Right lung (tissue), 5 donors: ENCODE measurements around the gene GPR142. TPM values are rescaled to one million over a fixed set of nuclear protein-coding genes. Genes with fewer than 3 reads are reported as not detected.
"Not testable (repeated sequence)": the region's sequence is repeated elsewhere in the genome, so short reads cannot be mapped to it uniquely, and the experiment has no call there.

Experiments
- DNase-seq, 2 donors: peaks; one replicate each; pipeline ENCODE4 v3.0.0-alpha.2; 2013
- polyA plus RNA-seq, 5 donors: library from polyadenylated mRNA; unstranded; fragments of 120-200 nt; gene quantifications; one replicate each; pipeline versions ENCODE4 v1.2.1 to v1.2.3, GENCODE V29; 2013; ENCODE audit warnings: inconsistent platforms in 1 of 5, low replicate concordance in 1 of 5; ENCODE audit not compliant: insufficient read length in 5 of 5, insufficient read depth in 1 of 5

The GPR142 gene
- polyA plus RNA-seq, 5 donors, result 0.13 to 0.16 (median 0.15) TPM; not detected in 2

- DNase-seq, result no peak
These were observed 23.7 kb downstream of the GPR142 start for GRCh38 chr17:74390680-74391653.

- no peak for DNase-seq
These were observed 24.5 kb downstream of the GPR142 start for GRCh38 chr17:74391771-74392170.

GRCh38 chr17:74392848-74393247 is 25.5 kb downstream of the GPR142 start:
- DNase-seq, result no peak

- no peak for DNase-seq
These were observed 26.1 kb downstream of the GPR142 start for GRCh38 chr17:74393346-74393942.

- no peak for DNase-seq
These were observed 27.1 kb downstream of the GPR142 start for GRCh38 chr17:74394275-74394950.

GRCh38 chr17:74394977-74395376 is 27.7 kb downstream of the GPR142 start:
- no peak for DNase-seq

GRCh38 chr17:74396567-74396966 is 29.3 kb downstream of the GPR142 start:
- no peak for DNase-seq

- DNase-seq, result no peak
These were observed 34.7 kb downstream of the GPR142 start for GRCh38 chr17:74402048-74402447.

GRCh38 chr17:74403512-74404137 is 36.3 kb downstream of the GPR142 start:
- DNase-seq, result no peak

GRCh38 chr17:74404218-74404617 is 36.9 kb downstream of the GPR142 start:
- DNase-seq, result no peak

- DNase-seq, result no peak
These were observed 37.5 kb downstream of the GPR142 start for GRCh38 chr17:74404789-74405188.

- not testable (repeated sequence) for DNase-seq
These were observed 38.0 kb downstream of the GPR142 start for GRCh38 chr17:74405311-74405710.

- DNase-seq, result no peak
These were observed 40.1 kb downstream of the GPR142 start for GRCh38 chr17:74407384-74407783.

- no peak for DNase-seq
These were observed 41.0 kb downstream of the GPR142 start for GRCh38 chr17:74408262-74408661.

GRCh38 chr17:74408815-74409214 is 41.5 kb downstream of the GPR142 start:
- DNase-seq, result no peak

- DNase-seq, result no peak
These were observed 42.7 kb downstream of the GPR142 start for GRCh38 chr17:74410001-74410443.

- DNase-seq, result no peak
These were observed 45.3 kb downstream of the GPR142 start for GRCh38 chr17:74412581-74412980.

GRCh38 chr17:74413491-74413890 is 46.2 kb downstream of the GPR142 start:
- DNase-seq, result no peak

GRCh38 chr17:74414510-74414909 is 47.2 kb downstream of the GPR142 start:
- DNase-seq, result no peak

- DNase-seq, result no peak
These were observed 48.5 kb downstream of the GPR142 start for GRCh38 chr17:74415608-74416396.
